Measurements from ENCODE around the gene ZG16.

Gene ZG16

GRCh38 chr16:29794231-29794710, 16.2 kb downstream of the ZG16 start:
- H3K4me1 ChIP-seq (ENCODE audit: insufficient read depth, low read length, severe bottlenecking): peaks cover 35% of the 10 kb centered on the region
- no peaks in the 10 kb centered on the region for H3K27me3 ChIP-seq (ENCODE audit: insufficient read depth, low read length)
- H3K4me3 ChIP-seq (ENCODE audit: low read depth, low read length, poor library complexity, severe bottlenecking): no peak overlapping the region
- no peaks in the 10 kb centered on the region for H3K9me2 ChIP-seq (ENCODE audit: low read depth, low read length)
- H3K27ac ChIP-seq (ENCODE audit: low read depth, low read length, poor library complexity, severe bottlenecking): no peak overlapping the region
- no peak overlapping the region for H2AFZ ChIP-seq (ENCODE audit: low read length)
- H4K20me1 ChIP-seq (ENCODE audit: insufficient read depth, low read length): no peaks in the 10 kb centered on the region
- no peaks in the 10 kb centered on the region for H3F3A ChIP-seq (ENCODE audit: insufficient read depth, low read length)
- H3K79me2 ChIP-seq (ENCODE audit: insufficient read depth, low read length): peaks cover 51% of the 10 kb centered on the region
- no peaks in the 10 kb centered on the region for H3K9me3 ChIP-seq (ENCODE audit: low read length)
- TF ChIP-seq CTCF (IDR thresholded peaks at IDR 0.05; ENCODE audit: low read length): no peak
- no peak for TF ChIP-seq EZH2 (IDR thresholded peaks at IDR 0.05; ENCODE audit: borderline replicate concordance, low read length)
- H3K4me2 ChIP-seq (ENCODE audit: low read length): no peak overlapping the region
- peaks cover 76% of the 10 kb centered on the region for H3K36me3 ChIP-seq (ENCODE audit: insufficient read depth, low read length)
- H3K9ac ChIP-seq (ENCODE audit: low read length): no peak overlapping the region

- Histone ChIP-seq H3K79me2 (ENCODE audit: insufficient read depth, low read length) (no peaks in the 10 kb centered on the region), H4K20me1 (ENCODE audit: insufficient read depth, low read length) (no peaks in the 10 kb centered on the region), H3K4me1 (ENCODE audit: insufficient read depth, low read length, severe bottlenecking) (peaks cover 25% of the 10 kb centered on the region), H3K4me2 (ENCODE audit: low read length) (no peak overlapping the region), H3K27me3 (ENCODE audit: insufficient read depth, low read length) (no peaks in the 10 kb centered on the region), H3F3A (ENCODE audit: insufficient read depth, low read length) (0 out of 2 replicates have a peak, but pooled peaks cover 3% of the 10 kb centered on the region), H2AFZ (ENCODE audit: low read length) (no peak overlapping the region), H3K4me3 (ENCODE audit: low read depth, low read length, poor library complexity, severe bottlenecking) (no peak overlapping the region), H3K27ac (ENCODE audit: low read depth, low read length, poor library complexity, severe bottlenecking) (peak overlapping the region; percentile 94), H3K9me2 (ENCODE audit: low read depth, low read length) (no peaks in the 10 kb centered on the region), H3K9ac (ENCODE audit: low read length) (no peak overlapping the region), H3K36me3 (ENCODE audit: insufficient read depth, low read length) (peaks cover 62% of the 10 kb centered on the region), H3K9me3 (ENCODE audit: low read length) (no peaks in the 10 kb centered on the region)
- no peak for TF ChIP-seq CTCF (IDR thresholded peaks at IDR 0.05; ENCODE audit: low read length)
- TF ChIP-seq EZH2 (IDR thresholded peaks at IDR 0.05; ENCODE audit: borderline replicate concordance, low read length): no peak
These were observed 24.4 kb downstream of the ZG16 start for GRCh38 chr16:29802416-29802935.

GRCh38 chr16:29804020-29804419, 26.0 kb downstream of the ZG16 start:
- Histone ChIP-seq H3K79me2 (ENCODE audit: insufficient read depth, low read length) (no peaks in the 10 kb centered on the region), H3K27ac (ENCODE audit: low read depth, low read length, poor library complexity, severe bottlenecking) (peak overlapping the region; percentile 94), H3K9me3 (ENCODE audit: low read length) (no peaks in the 10 kb centered on the region), H2AFZ (ENCODE audit: low read length) (no peak overlapping the region), H4K20me1 (ENCODE audit: insufficient read depth, low read length) (no peaks in the 10 kb centered on the region), H3K9me2 (ENCODE audit: low read depth, low read length) (no peaks in the 10 kb centered on the region), H3K4me3 (ENCODE audit: low read depth, low read length, poor library complexity, severe bottlenecking) (peak overlapping the region; percentile 73), H3F3A (ENCODE audit: insufficient read depth, low read length) (0 out of 2 replicates have a peak, but pooled peaks cover 3% of the 10 kb centered on the region), H3K36me3 (ENCODE audit: insufficient read depth, low read length) (peaks cover 62% of the 10 kb centered on the region), H3K4me2 (ENCODE audit: low read length) (peak overlapping the region; percentile 82), H3K4me1 (ENCODE audit: insufficient read depth, low read length, severe bottlenecking) (peaks cover 40% of the 10 kb centered on the region), H3K27me3 (ENCODE audit: insufficient read depth, low read length) (no peaks in the 10 kb centered on the region), H3K9ac (ENCODE audit: low read length) (peak overlapping the region; percentile 94; the same call in 1 of the 2 replicates)
- TF ChIP-seq CTCF (IDR thresholded peaks at IDR 0.05; ENCODE audit: low read length) (no peak), EZH2 (IDR thresholded peaks at IDR 0.05; ENCODE audit: borderline replicate concordance, low read length) (no peak)

Data from OCI-LY1 (cell line).